ENCODE data around the gene PRKCA. TPM values are rescaled to one million over a fixed set of nuclear protein-coding genes. Genes with fewer than 3 reads are reported as not detected.

Gene PRKCA
- total and polyA plus RNA-seq, 4 donors = 3.0 to 14.1 (median 5.4) TPM

GRCh38 chr17:66260688-66261087 lies 41.7 kb upstream of the PRKCA start:
- Histone ChIP-seq H3K4me1 (ENCODE audit: control insufficient read depth in 4 of 4, insufficient read depth in 4 of 4, low read length in 3 of 4) (no peaks in the 10 kb centered on the region), H3K27me3 (ENCODE audit: control insufficient read depth in 4 of 4, insufficient read depth in 4 of 4, low read length in 3 of 4) (no peaks in the 10 kb centered on the region), H3K9ac (ENCODE audit: low read depth in 1 of 2, low read length in 2 of 2) (no peak overlapping the region), H3K27ac (ENCODE audit: low read depth in 1 of 2, low read length in 2 of 2) (no peak overlapping the region), H3K9me3 (ENCODE audit: control insufficient read depth in 4 of 4, low read length in 3 of 4) (no peaks in the 10 kb centered on the region), H3K36me3 (ENCODE audit: control insufficient read depth in 4 of 4, insufficient read depth in 3 of 4, low read depth in 1 of 4, low read length in 3 of 4) (no peaks in the 10 kb centered on the region), H3K4me3 (ENCODE audit: low read depth in 1 of 3, low read length in 3 of 3) (no peak overlapping the region)
- DNase-seq (ENCODE audit: low spot score) = no peak
- WGBS = 8% methylated on average over 1 of the region's 1 CpG
- TF ChIP-seq FOXA2 (IDR thresholded peaks at IDR 0.05) = no peak
- no peak for TF ChIP-seq RAD21 (IDR thresholded peaks at IDR 0.05)
- no peak for TF ChIP-seq YY1 (IDR thresholded peaks at IDR 0.05)
- TF ChIP-seq TAF1 (conservative IDR thresholded peaks at IDR 0.05) = no peak
- TF ChIP-seq RXRA (IDR thresholded peaks at IDR 0.05) = no peak
- TF ChIP-seq, protein P1, sequence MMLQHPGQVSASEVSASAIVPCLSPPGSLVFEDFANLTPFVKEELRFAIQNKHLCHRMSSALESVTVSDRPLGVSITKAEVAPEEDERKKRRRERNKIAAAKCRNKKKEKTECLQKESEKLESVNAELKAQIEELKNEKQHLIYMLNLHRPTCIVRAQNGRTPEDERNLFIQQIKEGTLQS (IDR thresholded peaks at IDR 0.05) = no peak
- TF ChIP-seq, protein P2, sequence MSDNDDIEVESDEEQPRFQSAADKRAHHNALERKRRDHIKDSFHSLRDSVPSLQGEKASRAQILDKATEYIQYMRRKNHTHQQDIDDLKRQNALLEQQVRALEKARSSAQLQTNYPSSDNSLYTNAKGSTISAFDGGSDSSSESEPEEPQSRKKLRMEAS (IDR thresholded peaks at IDR 0.05) = no peak
- TF ChIP-seq NR2F2 (IDR thresholded peaks at IDR 0.05) = no peak
- no peak for TF ChIP-seq REST (IDR thresholded peaks at IDR 0.05)
- TF ChIP-seq SP1 (IDR thresholded peaks at IDR 0.05) = no peak
- no peak for TF ChIP-seq GABPA (IDR thresholded peaks at IDR 0.05 in 1 of 2, conservative IDR thresholded peaks at IDR 0.05 in 1 of 2)
- TF ChIP-seq JUND (IDR thresholded peaks at IDR 0.05) = no peak

GRCh38 chr17:66262767-66263166 lies 39.6 kb upstream of the PRKCA start:
- WGBS = 76% methylated on average over 2 of the region's 2 CpGs
- TF ChIP-seq RAD21 (IDR thresholded peaks at IDR 0.05) (no peak), FOXA2 (IDR thresholded peaks at IDR 0.05) (no peak), YY1 (IDR thresholded peaks at IDR 0.05) (no peak), FOXA1 (IDR thresholded peaks at IDR 0.05) (no peak), NR2F2 (IDR thresholded peaks at IDR 0.05) (no peak), RXRA (IDR thresholded peaks at IDR 0.05) (no peak), ZBTB33 (IDR thresholded peaks at IDR 0.05) (no peak), JUND (IDR thresholded peaks at IDR 0.05) (no peak), HNF4G (IDR thresholded peaks at IDR 0.05) (no peak), REST (IDR thresholded peaks at IDR 0.05) (no peak), SP1 (IDR thresholded peaks at IDR 0.05) (no peak), HNF4A (conservative IDR thresholded peaks at IDR 0.05) (no peak), EGR1 (IDR thresholded peaks at IDR 0.05; ENCODE audit: low read depth in 2 of 2) (no peak)
- TF ChIP-seq, protein P2 (IDR thresholded peaks at IDR 0.05) = no peak
- TF ChIP-seq, protein P3, sequence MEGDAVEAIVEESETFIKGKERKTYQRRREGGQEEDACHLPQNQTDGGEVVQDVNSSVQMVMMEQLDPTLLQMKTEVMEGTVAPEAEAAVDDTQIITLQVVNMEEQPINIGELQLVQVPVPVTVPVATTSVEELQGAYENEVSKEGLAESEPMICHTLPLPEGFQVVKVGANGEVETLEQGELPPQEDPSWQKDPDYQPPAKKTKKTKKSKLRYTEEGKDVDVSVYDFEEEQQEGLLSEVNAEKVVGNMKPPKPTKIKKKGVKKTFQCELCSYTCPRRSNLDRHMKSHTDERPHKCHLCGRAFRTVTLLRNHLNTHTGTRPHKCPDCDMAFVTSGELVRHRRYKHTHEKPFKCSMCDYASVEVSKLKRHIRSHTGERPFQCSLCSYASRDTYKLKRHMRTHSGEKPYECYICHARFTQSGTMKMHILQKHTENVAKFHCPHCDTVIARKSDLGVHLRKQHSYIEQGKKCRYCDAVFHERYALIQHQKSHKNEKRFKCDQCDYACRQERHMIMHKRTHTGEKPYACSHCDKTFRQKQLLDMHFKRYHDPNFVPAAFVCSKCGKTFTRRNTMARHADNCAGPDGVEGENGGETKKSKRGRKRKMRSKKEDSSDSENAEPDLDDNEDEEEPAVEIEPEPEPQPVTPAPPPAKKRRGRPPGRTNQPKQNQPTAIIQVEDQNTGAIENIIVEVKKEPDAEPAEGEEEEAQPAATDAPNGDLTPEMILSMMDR (IDR thresholded peaks at IDR 0.05; ENCODE audit: low read depth, low read length, missing input control) = no peak
- TF ChIP-seq, protein P1 (IDR thresholded peaks at IDR 0.05) = no peak
- no peak for DNase-seq (ENCODE audit: low spot score)
- Histone ChIP-seq H3K36me3 (ENCODE audit: control insufficient read depth in 4 of 4, insufficient read depth in 3 of 4, low read depth in 1 of 4, low read length in 3 of 4) (no peaks in the 10 kb centered on the region), H3K27me3 (ENCODE audit: control insufficient read depth in 4 of 4, insufficient read depth in 4 of 4, low read length in 3 of 4) (no peaks in the 10 kb centered on the region), H3K4me1 (ENCODE audit: control insufficient read depth in 4 of 4, insufficient read depth in 4 of 4, low read length in 3 of 4) (no peaks in the 10 kb centered on the region), H3K9me3 (ENCODE audit: control insufficient read depth in 4 of 4, low read length in 3 of 4) (no peaks in the 10 kb centered on the region), H3K27ac (ENCODE audit: low read depth in 1 of 2, low read length in 2 of 2) (no peak overlapping the region), H3K9ac (ENCODE audit: low read depth in 1 of 2, low read length in 2 of 2) (no peak overlapping the region), H3K4me3 (ENCODE audit: low read depth in 1 of 3, low read length in 3 of 3) (no peak overlapping the region)

Data from liver (tissue), 9 donors.